COLO668 (cell line): ENCODE measurements around the gene MYCL.
"Not testable (repeated sequence)": the region's sequence is repeated elsewhere in the genome, so short reads cannot be mapped to it uniquely, and the experiment has no call there.

Experiments used
- DNase-seq: peaks from one replicate; lab custom pipeline; 2025; ENCODE audit not compliant: unreplicated experiment; lab: John Stamatoyannopoulos, UW

Gene MYCL

DNA sequence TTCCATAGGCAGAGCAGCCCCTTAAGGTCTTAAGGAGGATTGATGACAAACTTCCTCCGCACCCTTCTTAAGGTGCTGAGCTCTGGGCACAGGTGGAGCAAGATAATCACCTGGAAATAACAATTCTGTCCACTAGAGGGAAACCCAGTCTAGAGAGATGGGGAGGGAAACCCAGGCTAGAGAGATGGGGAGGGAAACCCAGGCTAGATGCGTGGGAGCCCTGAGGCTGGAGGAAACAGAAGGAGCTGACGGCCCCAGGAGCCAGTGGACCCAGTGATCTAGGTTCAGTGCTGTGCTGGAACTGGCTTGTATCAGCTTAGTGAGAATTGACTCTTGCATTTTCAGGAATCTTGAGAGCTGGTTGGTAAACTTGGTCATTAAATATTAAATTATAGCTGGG is 17.8 kb upstream of the MYCL start:
- peak; percentile 100 for DNase-seq

DNA sequence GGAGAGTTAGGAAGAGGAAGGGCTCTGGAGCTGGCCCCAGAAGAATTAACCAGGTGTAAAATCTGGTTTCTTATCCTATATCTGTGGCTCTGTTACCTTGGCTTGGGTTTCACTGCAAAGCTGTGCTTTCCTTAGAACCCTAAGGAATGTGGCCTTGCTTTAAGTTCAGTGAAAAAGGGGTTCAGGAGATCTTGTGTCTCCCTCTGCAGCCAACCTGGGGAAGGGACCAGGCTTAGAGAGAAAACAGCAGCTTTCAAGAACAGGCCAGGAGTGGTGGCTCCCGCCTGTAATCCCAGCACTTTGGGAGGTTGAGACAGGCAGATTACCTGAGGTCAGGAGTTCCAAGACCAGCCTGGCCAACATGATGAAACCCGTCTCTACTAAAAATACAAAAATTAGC is 16.1 kb upstream of the MYCL start:
- no peak for DNase-seq

DNA sequence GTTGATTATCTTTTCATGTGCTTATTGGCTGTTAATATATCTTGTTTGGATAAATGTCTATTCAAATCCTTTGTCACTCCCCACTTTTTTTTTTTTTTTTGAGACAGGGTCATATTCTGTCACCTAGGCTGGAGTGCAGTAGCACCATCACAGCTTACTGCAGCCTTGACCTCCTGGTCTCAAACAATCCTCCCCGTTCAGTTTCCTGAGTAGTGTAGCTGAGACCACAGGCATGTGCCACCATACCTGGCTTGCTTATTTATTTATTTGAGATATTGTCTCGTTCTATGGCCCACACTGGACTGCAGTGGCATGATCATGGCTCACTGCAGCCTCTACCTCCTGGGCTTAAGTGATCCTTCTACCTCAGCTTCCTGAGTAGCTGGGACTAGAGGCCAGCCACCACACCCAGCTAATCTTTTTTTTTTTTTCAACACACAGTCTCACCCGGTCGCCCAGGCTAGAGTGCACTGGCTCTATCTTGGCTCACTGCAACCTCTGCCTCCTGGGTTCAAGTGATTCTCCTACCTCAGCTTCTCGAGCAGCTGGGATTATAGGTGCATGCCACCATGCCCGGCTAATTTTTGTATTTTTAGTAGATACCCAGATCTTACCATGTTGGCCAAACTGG is 13.9 kb upstream of the MYCL start:
- no peak for DNase-seq

DNA sequence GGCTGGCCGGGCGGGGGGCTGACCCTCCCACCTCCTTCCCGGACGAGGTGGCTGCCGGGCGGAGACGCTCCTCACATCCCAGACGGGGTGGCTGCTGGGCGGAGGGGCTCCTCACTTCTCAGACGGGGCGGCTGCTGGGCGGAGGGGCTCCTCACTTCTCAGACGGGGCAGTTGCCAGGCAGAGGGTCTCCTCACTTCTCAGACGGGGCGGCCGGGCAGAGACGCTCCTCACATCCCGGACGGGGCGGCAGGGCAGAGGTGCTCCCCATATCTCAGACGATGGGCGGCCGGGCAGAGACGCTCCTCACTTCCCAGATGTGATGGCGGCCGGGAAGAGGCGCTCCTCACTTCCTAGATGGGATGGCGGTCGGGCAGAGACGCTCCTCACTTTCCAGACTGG is 11.4 kb upstream of the MYCL start:
- DNase-seq, result not testable (repeated sequence)

DNA sequence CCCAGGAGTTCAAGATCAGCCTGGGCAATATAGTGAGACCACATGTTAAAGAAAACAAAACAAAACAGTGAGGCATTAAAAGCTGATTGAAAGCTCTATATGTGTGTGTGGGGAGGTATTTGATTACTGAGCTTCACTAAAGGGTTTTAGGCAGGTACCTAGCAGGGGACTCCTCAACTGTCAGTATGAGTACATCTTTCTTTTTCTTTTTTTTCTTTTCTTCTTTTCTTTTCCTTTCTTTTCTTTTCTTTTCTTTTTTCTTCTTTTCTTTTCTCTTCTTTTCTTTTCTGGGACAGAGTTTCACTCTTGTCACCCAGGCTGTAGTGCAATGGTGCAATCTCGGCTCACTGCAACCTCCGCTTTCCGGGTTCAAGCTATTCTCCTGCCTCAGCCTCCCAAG is 8.5 kb upstream of the MYCL start:
- DNase-seq, result no peak

DNA sequence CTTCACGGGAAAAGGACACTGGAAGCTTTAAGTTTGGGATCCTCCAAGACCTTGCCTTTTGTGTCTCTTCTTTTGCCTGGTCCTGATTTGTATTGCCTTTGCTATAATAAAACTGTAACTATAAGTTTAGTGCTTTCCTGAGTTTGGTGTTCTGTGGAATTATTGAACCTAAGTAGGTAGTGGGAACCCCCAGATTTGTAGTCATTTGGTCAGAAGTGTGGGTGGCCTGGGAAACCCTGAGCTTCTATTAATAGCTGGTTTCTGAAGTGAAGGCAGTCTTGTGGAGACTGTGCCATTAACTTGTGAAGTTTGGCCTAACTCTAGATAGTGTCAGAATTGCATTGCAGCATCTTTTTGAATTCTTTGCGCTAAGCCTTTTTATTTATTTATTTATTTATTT is 6.8 kb upstream of the MYCL start:
- no peak for DNase-seq

DNA sequence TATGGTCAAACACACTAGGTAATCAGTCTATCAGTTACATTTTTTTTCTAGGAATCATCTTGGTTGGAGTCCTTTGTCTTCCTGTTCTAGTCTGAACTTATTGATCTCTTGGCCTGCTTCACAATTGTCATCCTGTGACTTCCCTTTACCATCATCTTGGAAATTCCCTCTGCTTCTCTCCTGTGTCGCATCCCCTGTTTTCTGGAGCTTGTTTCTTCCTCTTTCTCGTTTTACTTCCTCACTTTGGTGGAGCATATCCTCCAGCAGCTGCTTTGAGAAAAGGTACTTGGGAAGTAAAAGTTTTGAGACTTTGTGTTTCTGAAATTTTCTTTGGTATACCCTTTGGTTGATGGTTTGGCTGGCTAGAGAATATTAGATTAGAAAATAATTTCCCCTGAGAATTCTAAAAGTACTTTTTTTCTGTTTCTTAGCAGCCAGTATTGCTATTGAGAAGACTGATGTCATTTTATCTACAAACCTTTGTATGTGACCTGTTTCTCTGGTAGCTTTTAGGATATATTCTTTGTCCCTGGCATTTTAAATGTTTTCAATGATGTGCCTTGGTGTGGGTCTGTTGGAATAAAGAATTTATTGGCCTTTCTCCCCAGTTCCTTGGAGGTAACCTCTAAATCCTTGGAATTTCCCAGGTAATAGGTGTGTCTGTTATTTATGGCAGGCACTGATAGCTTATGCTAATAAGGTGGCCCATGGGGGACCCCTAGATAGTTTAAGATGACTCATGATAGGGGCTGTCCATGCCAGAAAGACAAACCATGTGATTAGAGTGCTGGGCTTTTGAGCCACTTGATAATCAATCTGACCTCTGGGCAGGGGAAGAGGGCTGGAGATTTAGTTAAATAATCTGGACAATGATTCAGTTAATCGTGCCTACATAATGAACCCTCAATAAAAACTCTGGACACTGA is 6.1 kb upstream of the MYCL start:
- no peak for DNase-seq

DNA sequence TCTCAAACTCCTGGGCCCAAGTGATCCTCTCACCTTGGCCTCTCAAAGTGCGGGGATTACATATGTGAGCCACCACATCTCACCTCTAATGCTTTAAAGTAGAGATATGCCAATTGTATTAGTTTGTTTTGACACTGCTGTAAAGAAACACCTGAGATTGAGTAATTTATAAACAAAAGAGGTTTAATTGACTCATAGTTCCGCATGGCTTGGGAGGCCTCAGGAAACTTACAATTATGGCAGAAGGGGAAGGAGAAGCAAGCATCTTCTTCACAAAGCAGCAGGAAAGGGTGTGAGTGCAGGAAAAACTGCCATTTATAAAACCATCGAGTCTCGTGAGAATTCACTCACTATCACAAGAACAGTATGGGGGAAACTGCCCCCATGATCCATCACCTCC is 3.5 kb upstream of the MYCL start:
- no peak for DNase-seq

DNA sequence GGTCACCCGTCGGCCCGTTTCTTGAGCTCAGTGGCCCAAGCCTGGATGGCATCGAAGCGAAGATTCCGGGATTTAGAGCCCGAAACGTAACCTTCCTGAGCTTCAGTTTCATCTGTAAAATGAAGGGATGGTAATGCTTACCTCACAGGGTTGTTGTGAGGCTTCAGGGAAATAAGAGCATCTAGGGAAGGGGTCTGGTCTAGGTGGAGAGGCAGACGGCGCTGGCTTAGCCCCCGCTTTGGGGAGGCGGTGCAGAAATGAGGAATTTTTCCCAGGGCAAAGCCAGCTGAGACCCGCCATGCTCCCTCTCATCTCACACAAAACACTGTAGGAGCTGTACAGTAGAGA is 717 bp upstream of the MYCL start:
- no peak for DNase-seq

DNA sequence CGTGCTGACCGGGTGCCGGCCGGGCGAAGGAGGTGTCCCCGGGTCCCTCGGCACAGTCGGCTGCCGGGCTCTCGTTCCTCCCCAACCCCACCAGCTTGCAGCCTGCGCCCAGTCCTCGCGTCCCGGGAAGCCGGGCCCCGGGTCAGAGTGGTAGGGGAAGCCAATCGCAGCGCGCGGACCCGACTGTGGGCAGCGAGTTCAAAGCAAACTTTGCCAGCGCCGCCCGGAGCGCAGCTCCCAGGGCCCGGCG is 328 bp downstream of the MYCL start:
- no peak for DNase-seq

DNA sequence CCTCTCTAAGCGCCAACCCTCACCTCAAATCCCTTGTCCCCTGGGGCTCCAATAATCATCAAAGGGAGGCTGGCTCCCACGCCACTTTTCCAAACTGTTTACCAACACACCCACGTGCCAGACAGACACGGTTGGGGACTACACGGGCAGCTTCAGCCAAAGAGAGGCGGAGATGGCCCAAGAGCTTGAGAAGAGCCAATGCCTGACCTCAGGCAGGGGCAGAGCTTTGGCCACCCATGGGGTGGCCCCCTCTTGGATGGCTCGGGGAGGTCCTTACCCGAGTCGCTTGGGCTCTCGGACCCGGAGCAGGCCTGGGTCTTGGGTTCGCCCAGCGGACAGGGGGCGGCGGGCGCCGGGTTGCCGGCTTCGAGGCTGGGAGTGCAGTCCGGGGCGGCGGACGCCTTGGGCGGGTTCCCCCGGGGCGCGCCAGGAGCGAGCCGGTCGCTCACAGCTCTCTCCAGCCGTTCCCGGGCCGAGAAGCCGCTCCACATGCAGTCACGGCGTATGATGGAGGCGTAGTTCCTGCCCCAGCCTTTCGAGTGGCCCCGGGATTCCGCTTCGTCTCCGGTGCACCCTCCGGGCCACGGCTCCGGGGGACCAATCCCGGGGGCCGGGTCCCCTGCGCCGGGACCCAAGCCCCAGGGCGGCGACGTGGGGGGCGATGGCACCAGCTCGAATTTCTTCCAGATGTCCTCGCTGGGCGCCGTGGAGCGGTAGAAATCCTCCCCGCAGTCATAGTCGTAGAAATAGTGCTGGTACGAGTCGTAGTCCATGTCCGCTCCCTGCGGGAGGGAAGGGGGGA is 854 bp downstream of the MYCL start:
- peak; percentile 100 for DNase-seq

DNA sequence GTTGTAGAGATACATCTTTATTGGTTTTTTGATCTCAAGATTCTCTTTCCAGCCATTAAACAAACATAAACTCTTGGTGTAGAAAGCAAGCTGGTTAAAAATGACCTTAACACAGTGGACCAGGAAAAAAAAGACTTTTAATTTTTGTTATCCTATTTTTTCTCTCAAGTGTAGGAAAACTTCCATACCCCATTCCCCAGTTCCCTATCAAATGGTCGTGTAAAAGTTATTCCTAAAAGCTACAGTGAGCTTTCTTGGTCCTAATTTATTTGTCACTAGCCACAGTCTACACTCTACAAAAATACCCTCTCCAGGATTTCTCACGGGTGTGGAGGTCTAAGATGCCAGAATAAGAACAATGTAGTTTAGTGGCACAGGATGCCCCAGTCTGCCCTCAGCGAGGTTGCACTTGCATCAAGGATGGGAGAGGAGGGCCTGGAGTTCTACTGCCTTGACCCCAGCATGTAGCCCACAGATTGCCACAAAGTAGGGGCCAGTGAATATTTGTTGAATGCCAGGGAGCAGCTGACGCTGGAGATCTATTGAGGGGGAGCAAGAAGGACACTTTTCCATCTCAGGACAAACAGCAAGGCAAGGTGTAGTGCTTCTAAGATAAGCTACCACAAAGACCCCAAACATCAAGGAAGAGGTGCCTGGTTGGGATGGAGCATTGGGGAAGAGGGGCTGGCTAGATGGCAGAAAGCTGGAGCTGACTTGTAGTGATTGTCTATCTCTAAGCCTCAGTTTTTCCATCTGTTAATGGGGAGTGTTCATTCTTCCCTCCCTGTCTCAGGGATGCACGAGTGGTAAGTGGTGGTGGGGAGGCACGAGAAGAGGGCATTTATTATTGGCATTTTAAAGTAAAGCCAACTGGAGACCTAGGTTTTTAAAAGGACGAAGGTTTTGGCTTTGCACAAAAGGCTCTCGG is 1.8 kb downstream of the MYCL start:
- DNase-seq, result no peak

DNA sequence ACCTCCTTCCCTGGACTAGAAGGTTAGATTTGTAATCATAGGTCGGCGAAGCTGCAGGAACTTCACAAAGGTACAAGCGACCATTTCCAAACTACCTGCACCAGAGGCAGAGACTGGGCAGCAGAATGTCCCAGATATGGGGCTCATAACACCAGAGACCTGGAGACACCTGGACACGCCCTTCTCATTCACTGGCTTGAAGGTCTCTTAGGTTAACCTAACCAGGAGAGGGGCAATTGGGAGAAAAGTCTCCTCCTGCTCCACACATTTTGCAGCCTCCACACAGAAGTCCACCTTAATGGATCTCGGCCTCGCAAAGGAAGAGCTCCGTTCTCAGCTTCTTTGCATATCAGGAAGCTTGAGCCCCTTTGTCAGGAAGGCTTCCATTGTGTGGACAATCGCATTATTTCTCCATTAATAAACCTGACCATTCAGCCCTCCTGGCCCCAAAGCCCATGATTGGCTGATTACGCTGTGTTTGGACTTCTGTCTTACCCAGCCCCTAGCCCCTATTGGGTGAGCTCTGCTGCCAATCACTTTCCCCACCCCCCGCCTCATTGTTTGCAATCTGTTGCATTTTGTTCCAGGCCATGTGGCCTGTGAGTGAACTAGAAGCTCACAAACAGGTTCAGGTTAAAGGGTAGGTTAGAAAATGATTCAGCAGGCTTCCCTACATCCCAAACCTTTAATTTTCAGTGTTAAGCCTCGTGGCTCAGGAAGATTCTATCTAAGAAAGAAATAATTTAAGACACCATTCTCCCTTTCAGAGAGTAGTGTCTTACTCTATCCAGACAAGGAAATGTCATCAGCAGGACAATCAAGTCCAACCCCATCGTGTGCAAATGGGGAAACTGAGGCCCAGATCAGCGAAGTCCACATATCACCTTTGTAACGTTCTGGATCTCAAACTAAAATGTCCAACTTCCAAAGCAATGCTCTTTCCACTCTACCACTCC is 2.8 kb downstream of the MYCL start:
- peak; percentile 100 for DNase-seq

DNA sequence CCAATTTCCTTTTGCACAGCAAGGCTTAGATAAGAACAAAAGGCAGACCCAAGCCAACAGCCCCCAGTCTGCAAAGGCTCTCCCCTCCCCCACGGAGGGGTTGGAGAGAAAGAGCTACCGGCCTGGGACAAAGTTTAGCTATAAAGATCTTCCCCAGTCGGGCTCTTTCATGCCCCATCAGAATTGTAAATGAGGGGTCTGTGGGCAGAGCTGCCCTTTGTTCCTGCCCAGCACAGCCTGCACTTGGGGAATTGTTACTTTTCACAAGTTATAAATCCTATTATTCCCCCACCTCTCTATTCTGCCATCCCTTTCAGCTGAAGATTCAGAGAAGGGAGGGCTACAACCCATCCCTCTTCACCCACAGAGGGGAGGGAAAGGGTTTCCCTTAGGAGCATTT is 3.5 kb downstream of the MYCL start:
- DNase-seq, result no peak

DNA sequence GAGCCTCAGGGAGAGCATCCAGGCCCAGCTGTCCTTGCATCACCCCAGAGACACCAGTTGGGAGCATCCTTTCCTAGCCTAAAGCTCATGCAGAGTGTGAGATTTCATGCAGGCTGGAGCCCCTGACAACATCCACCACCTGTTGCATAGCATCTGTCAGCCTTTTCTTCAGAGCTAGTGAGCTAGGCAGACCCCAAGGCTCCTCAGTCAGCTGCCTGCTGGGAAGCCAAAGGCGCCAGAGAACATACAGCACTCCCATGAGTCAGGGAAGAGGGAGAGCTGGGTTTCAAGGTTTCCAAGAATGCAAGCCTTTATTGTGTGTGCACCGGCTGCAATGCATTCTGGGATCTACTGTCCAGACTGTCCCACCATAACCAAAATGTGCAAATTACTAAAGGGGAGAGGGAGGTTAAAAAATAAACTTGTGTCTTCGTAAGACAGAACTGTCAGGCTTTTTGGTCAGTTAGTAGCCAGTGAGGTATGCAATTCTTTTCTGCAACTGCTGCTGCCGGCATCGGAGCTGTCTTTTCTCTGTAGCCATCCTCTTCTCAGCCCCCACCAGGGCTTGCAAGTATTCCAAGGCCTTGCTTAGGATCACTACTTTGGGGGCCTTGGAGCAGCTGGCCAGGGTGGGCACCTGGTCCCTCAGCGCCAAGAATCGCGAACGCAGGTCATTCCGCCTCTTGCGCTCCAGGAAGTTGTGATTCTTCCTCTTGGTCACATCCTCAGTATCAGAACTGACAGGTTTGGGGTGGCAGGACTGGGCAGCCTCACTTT is 4.6 kb downstream of the MYCL start:
- no peak for DNase-seq

DNA sequence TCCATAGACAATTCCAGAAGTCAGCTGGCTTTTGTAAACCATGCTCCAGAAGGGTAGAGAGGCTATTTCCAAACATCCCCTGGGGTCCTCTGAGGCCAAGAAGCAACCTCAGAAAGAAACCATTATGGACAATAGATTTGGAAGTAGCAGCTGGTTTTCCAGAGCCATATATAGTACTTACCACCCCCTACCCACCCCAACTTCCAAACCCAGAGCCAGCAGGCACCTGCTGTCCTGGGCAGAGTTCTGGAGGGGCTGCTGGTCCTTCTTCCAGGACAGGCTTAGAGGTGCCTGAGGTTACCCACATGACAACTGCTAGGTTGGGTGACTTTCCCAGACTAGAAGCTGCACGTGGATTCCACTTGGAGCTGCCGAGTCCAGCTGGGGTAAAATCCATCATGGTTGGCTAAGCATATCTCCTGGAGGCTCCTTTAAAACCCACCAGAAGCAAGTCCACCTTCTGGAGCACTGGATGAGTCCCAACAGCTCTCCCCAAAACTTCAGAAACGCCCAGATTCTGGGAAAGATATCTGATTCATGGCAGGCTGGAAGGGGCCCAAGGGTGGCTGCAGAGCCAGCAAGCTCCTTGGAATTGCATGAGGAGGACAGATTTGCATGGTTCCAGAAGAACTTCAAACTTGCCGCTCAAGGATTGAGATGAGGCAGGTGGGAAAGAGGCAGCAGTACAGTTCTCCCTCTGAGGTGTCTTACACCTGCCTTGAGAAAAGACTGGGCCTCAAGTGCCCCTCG is 5.8 kb downstream of the MYCL start:
- no peak for DNase-seq

DNA sequence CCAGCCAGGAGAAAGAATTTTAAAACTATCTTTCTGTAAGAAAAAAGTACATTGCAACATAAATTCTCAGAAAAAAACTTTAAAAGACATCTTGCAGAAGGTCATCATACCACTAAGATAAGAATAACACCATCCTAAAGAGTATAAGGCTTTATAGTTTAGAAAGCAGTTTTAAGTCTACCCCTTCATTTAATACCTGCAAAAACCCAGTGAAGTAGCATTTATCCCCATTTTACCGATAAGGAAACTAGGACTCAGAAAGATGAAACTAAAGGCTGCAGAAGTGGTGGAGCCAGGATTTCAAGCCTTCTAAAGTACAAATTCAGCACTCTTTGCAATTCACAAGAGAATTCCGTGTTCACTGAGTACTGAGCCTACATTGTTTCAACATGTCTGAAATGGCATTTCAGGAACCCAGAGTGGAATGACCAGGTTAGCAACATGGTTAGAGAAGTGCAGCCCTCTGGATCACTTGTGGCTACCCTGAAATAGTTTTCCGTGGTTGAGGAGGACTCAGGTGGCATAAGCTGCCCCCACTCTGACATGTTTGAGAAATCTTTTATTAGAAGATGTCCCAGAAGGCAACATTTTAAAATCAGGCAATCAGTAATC is 6.7 kb downstream of the MYCL start:
- no peak for DNase-seq
